Peyer's patch (tissue), 4 donors: ENCODE data around the gene CYP2A6. TPM values are rescaled to one million over a fixed set of nuclear protein-coding genes. Genes with fewer than 3 reads are reported as not detected.
"Not testable (repeated sequence)": the region's sequence is repeated elsewhere in the genome, so short reads cannot be mapped to it uniquely, and the experiment has no call there.

Experiments used
- DNase-seq, 3 donors: peaks; one replicate each; pipeline ENCODE4 v3.0.0-alpha.2; 2017 to 2019
- H3K27ac ChIP-seq, 4 donors: fragments of 200-600 bp; sonication (generic); one replicate each; pipeline ENCODE4 v1.5.1; 2016 to 2019
- H3K27me3 ChIP-seq, 2 donors: fragments of 200-600 bp; sonication (generic); one replicate each; pipeline ENCODE4 v1.5.1; 2019
- H3K36me3 ChIP-seq, 3 donors: fragments of 200-600 bp; sonication (generic); one replicate each; pipeline ENCODE4 v1.5.1; 2016 to 2019
- H3K4me1 ChIP-seq, 4 donors: fragments of 200-600 bp; sonication (generic); one replicate each; pipeline ENCODE4 v1.5.1; 2016 to 2019
- H3K4me3 ChIP-seq, 4 donors: fragments of 200-600 bp; sonication (generic); 1 replicate in 3 of 4; 2 replicates in 1 of 4; pipeline ENCODE4 v1.5.1; 2016 to 2019; ENCODE audit warnings: mild to moderate bottlenecking in 1 of 4
- H3K9me3 ChIP-seq, 4 donors: fragments of 200-600 bp; sonication (generic); one replicate each; pipeline ENCODE4 v1.5.1; 2016 to 2019; ENCODE audit warnings: mild to moderate bottlenecking in 1 of 4
- POLR2A ChIP-seq, 2 donors: fragments of 450-650 bp; IDR thresholded peaks; one replicate each; pipeline ENCODE4 v1.5.1; 2017; ENCODE audit warnings: antibody characterized with exemption in 2 of 2, mild to moderate bottlenecking in 2 of 2, moderate library complexity in 2 of 2
- total RNA-seq, 4 donors: library from RNA; depleted of rRNA; stranded (reverse); fragments of >200 nt; gene quantifications; one replicate each; pipeline ENCODE4 v1.1.0, GENCODE V29; 2016
- TF ChIP-seq, protein P1 (sequence below), 6 experiments: fragments of 450-650 bp in 4 of 6; fragments of 200-600 bp in 2 of 6; sonication (generic) in 1 of 6; IDR thresholded peaks; one replicate each; pipeline ENCODE4 v1.5.1; 2017 to 2019; ENCODE audit warnings: antibody characterized with exemption in 6 of 6, mild to moderate bottlenecking in 3 of 6, moderate library complexity in 1 of 6

The CYP2A6 gene
- total RNA-seq, 4 donors from 2014 or later: not detected

- no peak overlapping the region for H3K27ac ChIP-seq
- H3K4me1 ChIP-seq: peaks cover 0 to 12% (median 0%) of the 10 kb centered on the region in 4 donors
- H3K27me3 ChIP-seq: no peaks in the 10 kb centered on the region
- DNase-seq: no peak
- no peak overlapping the region for H3K4me3 ChIP-seq
- no peaks in the 10 kb centered on the region for H3K9me3 ChIP-seq
- TF ChIP-seq, protein P1, sequence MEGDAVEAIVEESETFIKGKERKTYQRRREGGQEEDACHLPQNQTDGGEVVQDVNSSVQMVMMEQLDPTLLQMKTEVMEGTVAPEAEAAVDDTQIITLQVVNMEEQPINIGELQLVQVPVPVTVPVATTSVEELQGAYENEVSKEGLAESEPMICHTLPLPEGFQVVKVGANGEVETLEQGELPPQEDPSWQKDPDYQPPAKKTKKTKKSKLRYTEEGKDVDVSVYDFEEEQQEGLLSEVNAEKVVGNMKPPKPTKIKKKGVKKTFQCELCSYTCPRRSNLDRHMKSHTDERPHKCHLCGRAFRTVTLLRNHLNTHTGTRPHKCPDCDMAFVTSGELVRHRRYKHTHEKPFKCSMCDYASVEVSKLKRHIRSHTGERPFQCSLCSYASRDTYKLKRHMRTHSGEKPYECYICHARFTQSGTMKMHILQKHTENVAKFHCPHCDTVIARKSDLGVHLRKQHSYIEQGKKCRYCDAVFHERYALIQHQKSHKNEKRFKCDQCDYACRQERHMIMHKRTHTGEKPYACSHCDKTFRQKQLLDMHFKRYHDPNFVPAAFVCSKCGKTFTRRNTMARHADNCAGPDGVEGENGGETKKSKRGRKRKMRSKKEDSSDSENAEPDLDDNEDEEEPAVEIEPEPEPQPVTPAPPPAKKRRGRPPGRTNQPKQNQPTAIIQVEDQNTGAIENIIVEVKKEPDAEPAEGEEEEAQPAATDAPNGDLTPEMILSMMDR (IDR thresholded peaks at IDR 0.05): no peak
- TF ChIP-seq POLR2A (IDR thresholded peaks at IDR 0.05): no peak
- peaks cover 0 to 4% (median 0%) of the 10 kb centered on the region in 3 donors for H3K36me3 ChIP-seq
Observed at GRCh38 chr19:40827386-40828247, 22.6 kb downstream of the CYP2A6 start.

DNA sequence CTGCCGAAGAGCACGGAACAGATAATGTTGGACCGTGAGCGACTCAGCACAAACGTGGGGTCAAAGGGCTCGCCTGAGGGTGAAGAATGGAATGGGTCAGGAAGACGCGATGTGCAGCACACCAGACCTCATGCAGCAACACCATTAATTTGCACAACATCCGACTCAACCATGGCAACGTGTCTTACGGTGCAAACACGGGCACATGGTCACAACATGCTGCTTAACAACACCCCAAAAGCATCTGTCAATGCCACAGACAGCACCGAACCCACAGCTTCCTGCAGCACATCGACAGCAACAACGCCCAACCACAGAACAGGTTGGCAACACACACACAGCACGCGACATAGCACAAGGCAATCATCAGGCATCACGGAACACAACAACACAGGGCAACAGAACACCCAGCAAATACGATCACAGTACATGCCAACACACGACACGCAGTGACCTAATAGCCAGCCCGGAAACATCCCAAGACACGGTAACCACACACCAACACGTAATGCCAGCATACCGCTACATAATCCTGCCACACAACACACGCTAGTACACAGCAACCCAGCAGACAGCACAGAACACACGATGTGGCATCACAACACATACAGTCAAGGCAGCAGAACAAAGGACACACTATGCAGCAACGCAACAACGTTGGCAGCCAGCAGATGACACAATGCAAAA is 23.4 kb downstream of the CYP2A6 start:
- not testable (repeated sequence) for H3K27ac ChIP-seq, H3K4me3 ChIP-seq, H3K9me3 ChIP-seq, H3K36me3 ChIP-seq, H3K27me3 ChIP-seq, DNase-seq
- H3K4me1 ChIP-seq: peaks cover 0 to 14% (median 0%) of the 10 kb centered on the region in 4 donors

- not testable (repeated sequence) for H3K27ac ChIP-seq, H3K9me3 ChIP-seq, H3K27me3 ChIP-seq, H3K4me1 ChIP-seq, DNase-seq, H3K4me3 ChIP-seq, H3K36me3 ChIP-seq
Observed at GRCh38 chr19:40826312-40826698, 23.9 kb downstream of the CYP2A6 start.

- not testable (repeated sequence) for H3K4me1 ChIP-seq, H3K27ac ChIP-seq, H3K9me3 ChIP-seq, H3K36me3 ChIP-seq, H3K4me3 ChIP-seq, H3K27me3 ChIP-seq, DNase-seq
Observed at GRCh38 chr19:40825460-40826095, 24.7 kb downstream of the CYP2A6 start.

DNA sequence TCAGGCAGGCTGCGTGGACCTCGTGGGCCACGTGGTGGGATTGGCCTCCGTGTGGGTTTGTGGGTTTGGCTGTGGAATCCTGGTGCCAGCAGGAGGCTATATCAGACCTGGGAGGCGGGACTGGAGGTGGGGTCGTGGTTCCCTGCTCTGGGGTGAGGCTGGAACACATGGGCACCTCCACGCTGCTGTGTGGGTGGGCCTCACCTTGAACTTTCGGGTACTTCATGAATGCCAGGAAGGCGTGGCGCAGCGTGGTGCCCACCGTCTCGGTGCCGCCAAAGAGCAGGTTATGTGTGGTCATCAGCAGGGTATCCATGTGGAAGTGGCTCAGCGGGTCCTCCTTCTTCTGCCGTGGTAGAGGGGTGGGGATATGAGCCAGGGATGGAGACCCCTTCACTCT is 25.3 kb downstream of the CYP2A6 start:
- not testable (repeated sequence) for H3K9me3 ChIP-seq, H3K4me3 ChIP-seq, DNase-seq, H3K4me1 ChIP-seq, H3K27ac ChIP-seq, H3K36me3 ChIP-seq, H3K27me3 ChIP-seq

DNA sequence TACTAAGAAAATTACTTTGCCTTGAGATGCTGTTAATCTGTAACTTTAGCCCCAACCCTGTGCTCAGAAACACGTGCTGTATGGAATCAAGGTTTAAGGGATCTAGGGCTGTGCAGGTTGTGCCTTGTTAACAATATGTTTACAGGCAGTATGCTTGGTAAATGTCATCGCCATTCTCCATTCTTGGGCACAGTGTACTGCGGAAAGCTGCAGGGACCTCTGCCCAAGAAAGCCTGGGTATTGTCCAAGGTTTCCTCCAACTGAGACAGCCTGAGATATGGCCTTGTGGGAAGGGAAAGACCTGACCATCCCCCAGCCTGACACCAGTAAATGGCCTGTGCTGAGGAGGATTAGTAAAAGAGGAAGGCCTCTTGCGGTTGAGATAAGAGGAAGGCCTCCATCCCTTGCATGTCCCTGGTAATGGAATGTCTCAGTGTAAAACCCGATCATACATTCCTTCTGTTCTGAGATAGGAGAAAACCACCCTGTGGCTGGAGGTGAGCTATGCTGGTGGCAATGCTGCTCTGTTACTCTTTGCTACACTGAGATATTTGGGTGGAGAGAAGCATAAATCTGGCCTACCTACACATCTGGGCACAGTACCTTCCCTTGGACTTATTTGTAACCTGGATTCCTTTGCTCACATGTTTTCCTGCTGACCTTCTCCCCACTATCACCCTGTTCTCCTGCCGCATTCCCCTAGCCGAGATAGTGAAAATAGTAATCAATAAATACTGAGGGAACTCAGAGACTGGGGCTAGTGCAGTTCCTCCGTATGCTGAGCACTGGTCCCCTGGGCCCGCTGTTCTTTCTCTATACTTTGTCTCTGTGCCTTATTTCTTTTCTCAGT is 27.3 kb downstream of the CYP2A6 start:
- not testable (repeated sequence) for DNase-seq, H3K27me3 ChIP-seq, H3K9me3 ChIP-seq, H3K4me3 ChIP-seq, H3K36me3 ChIP-seq
- H3K27ac ChIP-seq: peak overlapping the region in 1 of 4 donors; percentile 30
- peaks cover 0 to 27% (median 0%) of the 10 kb centered on the region in 4 donors for H3K4me1 ChIP-seq

DNA sequence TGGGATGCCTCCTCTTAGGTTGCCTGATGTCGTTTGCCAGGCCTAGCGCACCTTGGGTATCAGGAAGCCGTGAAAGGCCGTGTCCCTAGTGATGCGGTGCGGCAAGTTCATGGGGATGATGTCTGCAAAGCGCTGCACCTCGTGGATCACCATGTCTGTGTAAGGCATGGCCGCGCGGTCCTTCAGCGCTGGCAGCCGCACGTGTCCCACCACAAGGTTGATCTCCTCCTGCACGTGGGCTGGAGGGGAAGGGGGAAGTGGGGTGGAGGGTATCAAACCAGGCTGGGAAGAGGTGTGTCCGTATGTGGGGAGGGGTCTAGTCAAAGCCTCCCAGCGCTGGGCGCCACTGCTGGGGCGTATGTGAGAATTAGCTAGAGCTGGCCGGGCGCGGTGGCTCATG is 28.1 kb downstream of the CYP2A6 start:
- no peaks in the 10 kb centered on the region for H3K27me3 ChIP-seq
- H3K4me1 ChIP-seq: peaks cover 0 to 27% (median 0%) of the 10 kb centered on the region in 4 donors
- no peak for TF ChIP-seq POLR2A (IDR thresholded peaks at IDR 0.05)
- TF ChIP-seq, protein P1 (IDR thresholded peaks at IDR 0.05): no peak
- DNase-seq: no peak
- no peak overlapping the region for H3K4me3 ChIP-seq
- peaks cover 0 to 2% (median 0%) of the 10 kb centered on the region in 3 donors for H3K36me3 ChIP-seq
- H3K9me3 ChIP-seq: no peaks in the 10 kb centered on the region
- H3K27ac ChIP-seq: peak overlapping the region in 1 of 4 donors; percentile 30
